DMS53 treated with DMSO at 0.1 percent for 48 hours (cell line): Measurements from ENCODE around the gene DENND10.
"Not testable (repeated sequence)": the region's sequence is repeated elsewhere in the genome, so short reads cannot be mapped to it uniquely, and the experiment has no call there.

Experiments used
- DNase-seq: peaks from one replicate; lab custom pipeline; 2025; ENCODE audit not compliant: unreplicated experiment; lab: John Stamatoyannopoulos, UW

The DENND10 gene

DNA sequence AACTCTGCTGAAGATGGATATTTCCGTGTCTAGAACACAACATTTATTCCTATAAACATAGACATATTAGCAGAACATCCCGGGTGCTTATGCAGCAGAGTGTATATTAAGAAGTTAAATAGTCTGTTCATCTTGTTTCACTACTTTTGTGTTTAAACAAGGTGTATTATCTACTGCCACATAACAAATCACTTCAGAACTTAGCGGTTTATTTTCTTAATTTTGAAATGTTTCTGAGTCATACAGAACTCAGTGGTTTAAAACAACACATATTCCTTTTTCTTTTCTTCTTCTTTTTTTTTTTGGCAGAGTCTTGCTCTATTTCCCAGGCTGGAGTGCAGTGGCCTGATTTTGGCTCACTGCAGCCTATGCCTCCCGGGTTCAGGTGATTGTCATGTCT lies 25.8 kb downstream of the DENND10 start:
- DNase-seq: no peak

DNA sequence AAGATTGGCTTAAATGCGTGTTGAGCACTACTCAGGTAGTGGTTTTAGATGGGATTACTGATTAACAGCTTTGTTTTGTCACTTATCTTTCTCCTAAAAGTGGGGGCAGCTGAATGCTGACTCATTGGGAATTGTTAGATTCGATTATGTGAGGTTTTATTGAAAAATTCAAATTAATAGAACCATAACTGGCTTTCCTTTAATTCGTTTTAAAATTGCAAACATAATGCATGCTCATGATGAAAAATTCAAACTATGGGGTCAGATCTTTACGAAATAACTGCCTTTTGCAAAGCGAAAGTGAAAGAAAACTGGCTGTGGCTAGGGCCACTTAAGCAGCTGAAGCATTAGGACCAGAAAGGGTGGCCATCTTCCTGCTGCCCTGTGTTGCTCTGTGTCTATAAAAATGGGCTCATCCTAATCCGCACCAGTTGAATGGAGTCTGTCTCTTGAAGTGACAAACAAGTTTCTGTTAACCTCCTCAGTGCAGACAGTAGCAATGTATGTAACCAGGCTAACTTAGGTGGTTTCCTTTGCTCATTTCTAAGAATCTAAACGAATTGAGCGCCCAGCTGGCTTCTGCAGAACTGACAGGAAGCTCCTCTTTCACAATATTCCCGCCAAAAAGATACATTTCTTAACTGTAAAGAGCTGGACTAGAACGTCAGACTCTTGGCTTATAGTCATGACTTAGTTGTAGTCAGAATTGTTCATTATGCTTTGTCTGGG lies 27.8 kb downstream of the DENND10 start:
- DNase-seq: peak; percentile 68

DNA sequence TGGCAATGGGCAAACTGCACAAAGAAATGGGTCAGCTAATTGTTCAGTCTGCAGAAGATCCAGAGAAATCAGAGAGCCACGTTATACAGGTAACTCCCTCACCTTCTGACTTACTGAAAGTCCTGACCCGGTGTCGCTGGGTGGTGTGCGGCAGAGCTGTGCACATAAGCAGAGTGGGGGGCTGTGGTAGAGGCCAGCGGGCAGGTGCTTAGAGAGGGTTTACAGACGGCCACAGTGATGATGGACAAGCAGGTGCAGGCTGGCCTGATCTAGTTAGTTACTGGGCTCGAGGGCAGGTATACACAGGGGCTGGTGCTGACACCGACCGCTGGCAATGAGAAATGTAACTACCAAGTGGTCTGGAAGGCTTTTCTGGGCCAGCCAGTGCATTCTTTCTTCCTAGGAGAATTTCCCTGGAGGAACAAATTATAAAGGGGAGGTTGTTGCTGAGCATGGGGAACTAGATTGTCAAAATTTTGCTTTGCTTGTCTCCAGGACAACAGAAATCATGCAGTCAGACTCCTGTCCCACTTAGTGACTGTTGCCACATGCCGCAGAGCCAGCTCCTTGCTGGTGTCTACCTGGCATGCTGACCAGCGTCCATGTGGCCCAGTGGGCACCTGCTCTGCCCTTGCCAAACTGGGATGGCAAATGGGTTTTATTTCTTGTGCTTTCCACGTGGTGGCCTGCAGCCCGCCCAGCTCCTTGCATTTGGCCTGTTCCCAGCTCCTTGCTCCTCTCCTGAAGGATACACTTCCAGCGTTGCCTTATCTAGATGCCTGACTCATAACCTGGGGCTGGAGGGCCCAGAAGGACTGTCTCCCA lies 28.8 kb downstream of the DENND10 start:
- DNase-seq: no peak

DNA sequence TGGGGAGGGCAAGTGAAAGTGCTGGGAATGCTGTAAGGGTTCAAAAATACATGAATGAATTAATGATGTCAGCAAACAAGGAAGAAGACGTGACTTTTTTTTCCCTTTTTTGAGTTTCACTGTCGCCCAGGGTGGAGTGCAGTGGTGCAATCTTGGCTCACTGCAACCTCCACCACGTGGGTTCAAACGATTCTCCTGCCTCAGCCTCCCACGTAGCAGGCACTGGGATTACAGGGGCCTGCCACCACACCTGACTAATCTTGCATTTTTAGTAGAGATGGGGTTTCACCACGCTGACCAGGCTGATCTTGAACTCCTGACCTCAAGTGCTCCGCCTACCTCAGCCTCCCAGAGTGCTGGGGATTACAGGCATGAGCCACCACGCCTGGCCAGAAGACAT lies 30.0 kb downstream of the DENND10 start:
- no peak for DNase-seq

DNA sequence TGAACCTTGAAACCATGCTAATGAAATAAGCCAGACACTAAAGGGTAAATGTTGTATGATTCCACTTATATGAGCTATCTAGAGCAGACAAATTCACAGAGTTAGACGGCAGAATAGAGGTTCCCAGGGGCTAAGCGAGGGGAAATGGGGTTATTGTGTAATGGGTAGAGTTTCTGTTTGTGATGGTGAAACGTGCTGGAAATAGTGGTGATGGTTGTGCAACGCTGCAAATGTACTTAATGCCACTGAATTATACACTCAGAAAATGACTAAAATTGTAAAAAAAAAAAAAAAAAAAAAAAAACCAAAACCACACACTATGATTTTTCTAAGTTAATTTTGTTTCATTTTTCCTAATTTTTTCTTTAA lies 31.6 kb downstream of the DENND10 start:
- no peak for DNase-seq

DNA sequence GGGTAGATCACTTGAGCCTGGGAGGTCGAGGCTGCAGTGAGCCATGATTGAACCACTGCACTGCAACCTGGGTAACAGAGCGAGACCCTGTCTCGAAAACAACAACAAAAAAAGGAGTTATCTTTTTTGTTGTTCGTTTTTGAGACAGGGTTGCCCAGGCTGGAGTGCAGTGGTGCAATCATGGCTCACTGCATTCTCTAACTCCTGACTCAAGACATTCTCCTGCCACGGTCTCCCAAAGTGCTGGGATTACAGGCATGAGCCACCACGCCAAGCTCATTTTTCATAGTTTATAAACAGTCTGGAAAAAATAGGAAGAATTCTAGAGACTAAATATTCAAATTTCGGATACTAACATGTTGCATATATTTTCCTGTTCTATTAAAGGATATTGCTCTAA lies 32.2 kb downstream of the DENND10 start:
- DNase-seq: no peak

DNA sequence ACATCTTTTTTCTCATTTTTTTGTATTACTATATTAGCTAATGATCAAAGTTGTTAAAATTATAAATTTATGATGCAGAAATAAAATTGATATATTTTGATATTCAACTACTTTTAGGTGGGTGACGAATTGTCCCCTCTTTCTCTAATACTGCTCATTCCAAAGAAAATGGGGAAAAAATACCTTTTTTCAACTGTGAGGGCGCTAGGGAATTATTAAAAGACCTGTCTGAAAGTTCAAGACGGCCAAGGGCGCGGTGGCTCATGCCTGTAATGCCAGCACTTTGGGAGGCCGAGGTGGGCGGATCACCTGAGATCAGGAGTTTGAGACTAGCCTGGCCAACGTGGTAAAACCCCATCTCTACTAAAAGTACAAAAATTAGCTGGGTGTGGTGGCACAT lies 34.0 kb downstream of the DENND10 start:
- DNase-seq: not testable (repeated sequence)

DNA sequence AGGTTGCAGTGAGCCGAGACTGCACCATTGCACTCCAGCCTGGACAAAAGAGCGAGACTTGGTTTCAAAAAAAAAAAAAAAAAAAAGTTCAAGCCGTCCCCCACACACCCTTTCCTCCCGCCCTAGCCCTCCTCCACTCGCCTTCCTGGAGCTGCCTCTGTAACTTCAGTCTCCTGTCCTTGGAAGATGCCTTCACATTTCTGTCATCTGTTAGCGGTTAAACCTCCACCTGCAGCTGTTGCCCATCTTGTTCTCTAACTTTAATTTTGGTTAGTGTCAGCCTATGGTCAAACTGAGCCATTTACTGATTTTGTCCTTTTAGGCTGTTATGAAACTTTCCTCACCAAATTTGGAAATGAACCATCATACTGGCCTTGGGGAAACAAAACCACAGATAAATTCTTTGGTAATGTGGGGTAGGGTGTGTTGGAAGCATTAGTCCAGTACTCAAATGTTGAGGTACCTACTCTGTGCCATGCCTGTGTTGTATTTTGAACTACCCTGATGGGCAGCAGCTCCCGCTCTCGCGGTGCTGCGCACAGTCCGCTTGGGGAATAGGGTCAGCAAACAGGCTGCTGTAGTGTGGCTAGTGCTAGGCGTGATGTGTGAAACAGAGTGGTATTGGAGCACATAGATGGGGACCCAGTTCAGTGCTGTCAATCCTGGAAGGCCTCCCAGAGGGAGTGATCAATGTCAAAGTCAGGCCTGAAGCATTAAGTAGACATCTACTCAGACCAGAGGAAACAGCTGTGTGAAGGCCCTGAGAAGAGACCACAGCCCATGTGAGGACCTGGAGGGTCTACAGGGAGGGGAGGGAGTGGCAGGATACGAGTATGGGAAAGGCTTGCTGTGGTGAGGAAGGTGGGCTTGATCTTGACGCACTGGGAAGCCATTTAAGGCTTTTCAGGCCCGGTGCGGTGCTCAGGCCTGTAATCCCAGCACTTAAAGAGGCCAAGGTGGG lies 34.7 kb downstream of the DENND10 start:
- DNase-seq: no peak

DNA sequence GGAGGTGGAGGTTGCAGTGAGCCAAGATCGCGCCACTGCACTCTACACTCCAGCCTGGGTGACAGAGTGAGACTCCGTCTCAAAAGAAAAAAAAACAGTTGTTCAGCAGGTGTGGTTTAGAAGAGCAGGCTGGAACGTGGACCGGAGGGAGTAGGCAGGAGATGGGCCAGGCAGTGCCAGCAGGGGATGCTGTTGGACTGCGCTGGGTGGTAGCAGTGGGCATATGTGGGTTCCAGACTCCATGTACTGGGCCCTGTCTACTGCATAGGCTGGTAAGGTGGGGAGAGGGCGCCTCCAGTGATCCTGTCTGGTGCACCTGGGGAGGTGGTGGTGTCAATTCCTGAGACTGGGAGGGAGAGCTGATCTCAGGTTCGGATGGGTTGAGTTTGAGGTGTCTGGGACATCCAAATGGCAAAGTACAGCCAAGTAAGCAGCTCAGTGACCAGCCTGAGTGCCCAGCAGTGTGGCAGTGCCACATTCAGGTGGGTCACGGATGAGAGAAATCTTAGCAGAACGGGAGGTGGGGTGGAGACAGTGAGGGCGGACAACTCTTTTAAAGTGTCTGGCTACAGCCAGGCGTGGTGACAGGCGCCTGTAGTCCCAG lies 35.7 kb downstream of the DENND10 start:
- no peak for DNase-seq

DNA sequence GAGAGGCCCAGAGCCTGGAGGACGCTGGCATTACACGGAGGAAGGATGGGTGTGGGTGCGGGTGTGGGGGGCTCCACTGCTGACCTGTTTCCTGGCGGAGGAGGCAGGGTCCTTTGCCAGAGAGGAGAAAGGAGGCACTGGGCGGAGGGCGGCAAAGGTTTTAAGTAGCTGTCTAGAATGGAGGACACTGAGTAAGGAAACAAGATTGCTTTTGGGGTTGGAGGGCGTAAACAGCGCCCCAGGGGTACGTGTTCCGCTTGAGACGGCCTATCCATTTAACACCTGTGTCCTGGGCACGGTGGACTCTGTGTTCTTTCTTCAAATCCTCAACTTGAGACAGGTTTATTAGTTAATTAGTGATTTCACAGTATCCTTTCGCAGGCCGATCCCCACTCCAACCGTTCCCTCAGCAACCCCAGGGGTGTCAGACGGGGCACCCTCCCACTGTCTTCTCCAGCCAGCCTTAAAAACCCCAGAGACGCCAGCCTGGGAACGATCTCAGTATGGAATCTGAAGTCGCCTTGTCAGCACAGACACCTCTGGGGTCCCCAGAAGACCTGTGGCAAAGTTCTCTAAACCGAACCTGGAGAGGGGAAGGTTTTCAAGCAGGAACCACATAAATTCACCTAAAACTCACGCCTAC lies 36.8 kb downstream of the DENND10 start:
- no peak for DNase-seq

DNA sequence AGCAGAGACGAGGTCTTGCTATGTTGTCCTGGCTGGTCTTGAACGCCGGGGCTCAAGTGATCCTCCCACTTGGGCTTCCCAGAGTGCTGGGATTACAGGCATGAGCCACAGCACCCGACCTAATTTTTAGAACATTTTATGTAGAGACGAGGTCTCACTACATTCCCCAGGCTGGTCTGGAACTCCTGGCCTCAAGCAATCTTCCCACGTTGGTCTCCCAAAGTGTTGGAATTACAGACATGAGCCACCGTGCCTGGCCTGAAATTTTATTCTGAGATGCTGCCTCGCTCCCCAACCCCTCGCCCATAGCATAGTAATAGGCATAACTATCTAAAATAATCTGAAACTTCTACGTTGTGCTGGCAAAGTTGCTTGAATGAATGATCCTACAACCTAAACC lies 39.7 kb downstream of the DENND10 start:
- no peak for DNase-seq

DNA sequence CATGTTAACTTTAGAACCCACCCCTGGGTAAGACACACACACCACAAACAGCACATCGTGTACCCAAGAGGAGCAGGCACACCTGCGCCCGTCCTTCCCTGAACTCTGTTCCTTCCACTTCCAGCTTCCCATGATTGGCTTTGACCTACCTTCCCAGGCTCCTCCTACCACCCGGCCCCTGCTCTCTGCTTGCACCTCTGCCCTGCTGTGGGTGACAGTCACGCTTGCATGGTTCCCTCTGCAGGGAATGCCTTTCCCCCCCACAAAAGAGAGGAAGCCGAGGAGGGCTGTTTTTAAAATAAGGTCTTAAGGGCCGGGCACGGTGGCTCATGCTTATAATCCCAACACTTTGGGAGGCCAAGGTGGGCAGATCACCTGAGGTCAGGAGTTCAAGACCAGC lies 45.2 kb downstream of the DENND10 start:
- no peak for DNase-seq

DNA sequence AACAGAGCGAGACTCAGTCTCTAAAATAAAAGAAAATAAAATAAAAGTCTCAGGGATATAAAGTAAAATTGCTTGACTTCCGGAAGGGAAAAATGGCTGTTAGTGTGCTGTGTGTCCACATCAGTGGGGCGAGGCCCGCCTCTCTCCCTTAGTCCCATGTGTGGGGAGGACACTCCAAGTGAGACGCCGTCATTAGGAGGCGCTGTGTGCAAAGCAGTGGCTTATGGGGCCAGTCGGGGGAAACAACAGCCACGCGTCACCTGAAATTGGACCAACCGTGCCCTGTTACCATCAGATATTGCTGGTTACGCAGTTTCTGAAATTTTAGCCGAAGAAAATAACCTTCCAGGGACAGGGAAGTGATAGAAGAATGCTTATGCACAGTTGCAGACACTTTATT lies 45.8 kb downstream of the DENND10 start:
- no peak for DNase-seq

DNA sequence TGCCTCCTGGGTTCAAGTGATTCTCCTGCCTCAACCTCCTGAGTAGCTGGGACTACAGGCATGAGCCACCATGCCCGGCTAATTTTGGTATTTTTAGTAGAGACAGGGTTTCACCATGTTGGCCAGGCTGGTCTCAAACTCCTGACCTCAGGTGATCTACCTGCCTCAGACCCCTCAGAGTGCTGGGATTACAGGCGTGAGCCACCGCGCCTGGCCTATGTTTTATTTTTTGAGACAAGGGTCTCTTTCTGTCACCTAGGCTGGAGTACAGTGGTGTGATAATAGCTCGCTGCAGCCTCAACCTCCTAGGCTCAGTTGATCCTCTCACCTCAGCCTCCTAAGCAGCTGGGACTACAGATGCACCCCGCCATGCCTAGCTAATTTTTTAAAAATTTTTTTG lies 47.7 kb downstream of the DENND10 start:
- not testable (repeated sequence) for DNase-seq

DNA sequence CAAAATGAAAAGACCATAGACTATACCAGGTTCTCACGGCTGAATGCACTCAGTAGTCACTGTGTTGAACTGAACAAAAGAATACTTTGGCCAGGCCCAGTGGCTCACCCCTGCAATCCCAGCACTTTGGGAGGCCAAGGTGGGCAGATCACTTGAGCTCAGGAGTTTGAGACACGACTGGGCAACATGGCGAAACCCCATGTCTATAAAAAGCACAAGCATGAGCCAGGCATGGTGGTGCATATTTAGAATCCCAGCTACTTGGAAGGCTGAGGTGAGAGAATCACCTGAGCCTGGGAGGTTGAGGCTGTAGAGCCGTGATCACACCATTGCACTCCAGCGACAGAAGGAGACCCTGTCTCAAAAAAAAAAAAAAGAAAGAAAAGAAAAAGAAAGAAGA lies 49.1 kb downstream of the DENND10 start:
- no peak for DNase-seq

DNA sequence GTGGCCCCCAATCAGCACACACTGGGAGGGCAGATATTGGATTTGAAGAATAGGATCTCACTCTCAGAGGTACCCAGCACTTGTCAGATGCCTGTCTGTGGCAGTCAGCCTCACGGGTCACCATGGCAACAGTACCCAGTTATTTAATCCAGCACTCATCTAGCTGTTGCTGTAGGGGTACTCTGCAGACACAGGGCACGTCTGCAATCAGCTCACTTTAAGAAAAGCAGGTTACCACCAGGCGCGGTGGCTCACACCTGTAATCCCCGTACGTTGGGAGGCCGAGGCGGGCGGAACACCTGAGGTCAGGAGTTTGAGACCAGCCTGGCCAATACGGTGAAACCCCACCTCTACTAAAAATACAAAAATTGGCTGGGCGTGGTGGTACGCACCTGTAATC lies 49.7 kb downstream of the DENND10 start:
- DNase-seq: no peak

DNA sequence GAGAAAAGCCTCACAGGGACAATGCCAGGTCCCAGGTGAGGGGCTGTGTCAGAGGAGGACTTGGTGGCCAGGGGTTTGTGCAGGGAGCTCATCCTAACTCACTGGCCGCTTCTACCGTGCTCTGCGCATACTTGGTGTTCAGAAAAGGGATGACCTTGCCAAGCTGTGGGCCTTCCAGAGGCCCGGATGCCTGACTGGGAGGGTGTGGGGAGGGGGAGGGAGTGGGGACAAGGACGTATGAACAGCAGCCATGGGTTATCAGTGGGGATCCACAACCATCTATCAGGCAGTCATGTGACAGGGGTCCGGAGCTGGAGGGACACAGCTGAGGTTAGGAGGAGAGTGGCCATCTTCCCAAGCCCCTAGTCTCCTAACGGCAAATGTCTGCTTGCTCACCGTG lies 55.4 kb downstream of the DENND10 start:
- DNase-seq: no peak

DNA sequence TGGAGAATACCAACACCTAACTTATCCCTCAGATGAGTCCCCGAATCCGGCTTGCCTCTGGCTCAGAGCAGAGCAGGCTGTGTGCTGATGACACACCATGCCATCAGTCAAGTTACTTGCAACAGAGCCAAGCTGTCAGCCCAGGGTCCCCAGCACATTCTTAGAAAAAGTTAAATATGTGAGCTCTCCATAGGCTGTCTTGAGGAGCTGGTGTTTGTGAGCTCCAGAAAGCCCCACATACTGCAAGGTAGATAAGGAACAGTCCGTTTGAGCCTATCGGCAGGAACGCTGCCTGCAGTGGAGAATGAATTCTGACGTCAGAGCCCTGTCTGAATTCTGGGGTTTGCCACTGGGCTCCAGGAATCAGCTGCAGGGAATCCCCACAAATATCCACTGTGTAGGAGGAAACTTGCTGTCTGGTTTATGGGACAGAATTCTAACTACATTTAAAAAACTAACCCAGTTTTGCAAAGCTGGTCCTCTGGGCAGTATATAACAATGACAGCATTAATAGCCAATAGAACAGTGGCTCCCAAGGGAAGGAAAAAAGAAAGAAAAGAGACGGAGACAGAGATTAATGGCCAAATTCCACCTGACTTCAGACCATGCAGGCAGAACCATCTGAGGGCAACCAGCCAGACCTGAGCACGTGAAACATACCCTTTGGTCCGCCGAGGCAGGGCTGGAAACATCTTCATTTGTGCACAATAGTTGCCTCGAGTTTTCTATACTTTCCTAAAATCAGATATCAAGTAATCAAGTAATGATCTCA lies 58.0 kb downstream of the DENND10 start:
- no peak for DNase-seq

DNA sequence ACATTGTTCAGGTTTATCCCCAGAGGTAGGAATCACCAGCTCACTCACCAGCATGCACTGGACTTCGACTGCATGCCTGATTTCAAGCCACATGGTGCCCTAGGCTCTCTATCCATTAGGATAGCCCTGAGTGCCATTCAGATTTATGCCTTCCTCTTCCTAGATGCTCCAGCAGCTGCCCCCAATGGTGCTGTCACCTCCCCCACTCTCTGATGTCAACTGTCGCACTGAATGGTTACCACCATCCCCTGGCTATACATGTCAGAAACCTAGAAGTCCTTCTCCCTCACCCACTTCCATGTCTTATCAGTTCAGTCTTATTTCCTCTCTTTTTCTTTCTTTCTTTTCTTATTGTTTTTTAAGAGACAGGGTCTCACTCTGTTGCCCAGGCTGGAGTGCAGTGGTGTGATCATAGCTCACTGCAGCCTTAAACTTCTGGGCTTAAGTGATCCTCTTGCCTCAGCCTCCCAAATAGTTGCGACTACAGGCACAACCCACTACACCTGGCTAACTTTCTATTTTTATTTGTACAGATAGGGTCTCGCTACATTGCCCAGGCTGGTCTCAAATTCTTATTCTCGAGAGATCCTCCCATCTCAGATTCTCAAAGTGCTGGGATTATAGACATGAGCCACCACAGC lies 58.7 kb downstream of the DENND10 start:
- DNase-seq: no peak
